IPS-11a (cell line): ENCODE results near the gene FSTL4.
"Not testable (repeated sequence)": the region's sequence is repeated elsewhere in the genome, so short reads cannot be mapped to it uniquely, and the experiment has no call there.

Source experiments
- H3K4me3 ChIP-seq: one replicate; pipeline ENCODE4 v1.5.1; 2013; ENCODE audit warnings: low read depth, low read length, control low read depth

The FSTL4 gene

DNA sequence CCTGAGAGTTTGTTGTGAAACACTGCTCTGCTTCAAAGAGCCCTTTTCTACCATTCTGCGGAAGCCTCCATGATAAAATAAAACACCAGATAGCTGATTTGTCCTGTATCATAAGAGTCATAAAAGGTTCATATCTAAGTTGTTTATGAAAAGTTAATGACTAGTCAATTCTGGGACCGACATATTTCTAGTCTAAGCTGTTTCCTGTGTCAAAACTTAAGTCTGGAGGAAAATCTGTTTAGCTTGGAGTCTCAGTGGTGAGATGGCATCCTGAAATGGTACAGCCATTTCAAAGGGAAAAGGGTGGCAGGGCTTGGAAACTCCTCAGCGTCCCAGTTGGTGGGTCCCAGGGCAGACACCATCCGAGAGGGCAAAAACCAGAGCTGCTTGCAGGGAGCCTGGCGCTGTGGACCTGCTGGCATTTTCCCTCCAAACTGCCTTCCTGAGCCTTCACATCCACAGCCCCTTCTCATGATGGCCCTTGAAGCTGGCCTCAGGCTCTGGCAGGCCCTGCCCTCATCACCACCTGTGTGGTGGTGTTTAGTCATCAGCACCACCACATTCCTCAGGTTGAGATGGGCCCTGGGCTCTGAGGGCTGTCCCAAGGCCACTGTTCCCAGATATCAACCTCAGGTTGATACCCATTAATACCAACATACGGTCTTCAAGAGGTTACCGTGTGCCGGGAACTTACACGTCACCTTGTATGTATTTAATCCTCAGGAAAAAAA is 376.5 kb downstream of the FSTL4 start:
- no peak overlapping the region for H3K4me3 ChIP-seq

DNA sequence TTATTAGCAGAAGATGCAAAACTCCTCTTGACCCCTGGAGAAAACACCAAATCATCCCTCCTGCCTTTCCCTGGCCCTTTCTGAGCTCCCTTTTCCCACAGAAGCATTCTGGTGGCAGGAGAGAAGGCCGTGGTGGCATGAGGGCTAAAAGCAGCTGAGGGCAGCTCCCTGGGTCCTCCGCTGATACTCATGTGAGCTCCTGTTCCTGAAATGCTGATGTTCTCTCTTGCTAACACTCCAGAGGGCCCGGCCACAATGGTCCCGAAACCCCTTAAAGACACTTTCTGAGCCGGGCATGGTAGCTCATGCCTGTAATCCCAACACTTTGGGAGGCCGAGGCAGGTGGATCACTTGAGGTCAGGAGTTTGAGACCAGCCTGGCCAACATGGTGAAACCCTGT is 377.4 kb downstream of the FSTL4 start:
- H3K4me3 ChIP-seq, result no peak overlapping the region

- H3K4me3 ChIP-seq, result no peak overlapping the region
These were observed 378.1 kb downstream of the FSTL4 start for GRCh38 chr5:133234273-133234672.

- H3K4me3 ChIP-seq, result no peak overlapping the region
These were observed 378.7 kb downstream of the FSTL4 start for GRCh38 chr5:133233616-133234015.

DNA sequence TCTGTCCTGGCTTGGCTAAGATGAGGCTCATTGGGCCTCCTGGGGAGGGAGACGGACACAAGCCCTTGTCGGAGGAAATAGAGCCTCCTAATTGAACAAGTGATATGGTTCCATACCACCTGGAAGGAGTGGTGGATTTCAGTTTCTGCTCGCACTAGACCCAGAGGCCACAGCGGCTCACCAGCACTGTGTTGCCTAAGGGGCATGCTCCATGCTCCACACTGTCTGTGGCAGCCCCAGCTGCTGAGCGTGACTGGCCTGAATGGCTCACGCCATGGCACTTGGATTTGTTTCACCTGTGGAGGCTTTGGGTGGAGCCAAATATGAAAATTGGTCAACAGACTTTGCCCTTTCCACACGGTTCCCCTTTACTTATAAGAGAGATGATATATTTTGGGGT is 379.4 kb downstream of the FSTL4 start:
- H3K4me3 ChIP-seq, result no peak overlapping the region

DNA sequence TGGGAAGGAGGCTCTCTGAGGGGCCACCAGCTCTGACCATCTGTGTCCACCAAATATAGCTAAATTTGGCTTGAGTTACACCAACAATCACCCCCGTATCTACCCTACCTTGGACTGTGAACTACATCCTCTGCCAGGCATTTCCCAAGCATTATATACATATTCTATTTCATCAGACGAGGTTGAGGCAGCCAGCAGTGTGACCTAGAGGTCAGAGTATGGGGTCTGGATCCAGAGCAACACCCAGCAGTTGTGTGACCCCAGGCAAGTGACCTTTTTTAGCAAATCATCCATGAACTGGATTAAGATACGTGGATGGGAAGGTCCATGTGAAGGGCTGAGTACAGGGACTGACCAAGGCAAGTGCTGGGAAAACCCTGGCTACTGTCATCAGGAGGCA is 379.9 kb downstream of the FSTL4 start:
- no peak overlapping the region for H3K4me3 ChIP-seq

DNA sequence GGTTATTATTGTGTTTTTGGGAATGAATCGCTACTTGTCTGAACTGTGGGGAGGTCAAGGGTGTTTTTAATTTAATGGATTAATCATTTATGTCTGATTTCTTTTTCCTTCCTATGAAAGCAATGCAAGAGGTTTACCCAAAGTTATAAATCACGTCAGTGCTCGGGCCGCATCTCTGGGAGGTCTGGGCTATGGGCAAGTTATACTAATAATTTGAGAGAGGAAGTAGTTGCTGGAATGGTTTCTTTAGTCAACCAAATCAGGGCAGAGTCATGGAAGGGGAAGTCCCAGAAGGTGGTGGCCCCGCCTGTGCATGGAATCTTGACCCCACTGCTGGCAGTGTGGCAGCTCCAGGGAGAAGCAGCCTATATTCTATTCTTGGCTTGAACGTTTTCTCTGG is 380.3 kb downstream of the FSTL4 start:
- H3K4me3 ChIP-seq, result no peak overlapping the region

GRCh38 chr5:133230823-133231578 is 381.3 kb downstream of the FSTL4 start:
- no peak overlapping the region for H3K4me3 ChIP-seq

DNA sequence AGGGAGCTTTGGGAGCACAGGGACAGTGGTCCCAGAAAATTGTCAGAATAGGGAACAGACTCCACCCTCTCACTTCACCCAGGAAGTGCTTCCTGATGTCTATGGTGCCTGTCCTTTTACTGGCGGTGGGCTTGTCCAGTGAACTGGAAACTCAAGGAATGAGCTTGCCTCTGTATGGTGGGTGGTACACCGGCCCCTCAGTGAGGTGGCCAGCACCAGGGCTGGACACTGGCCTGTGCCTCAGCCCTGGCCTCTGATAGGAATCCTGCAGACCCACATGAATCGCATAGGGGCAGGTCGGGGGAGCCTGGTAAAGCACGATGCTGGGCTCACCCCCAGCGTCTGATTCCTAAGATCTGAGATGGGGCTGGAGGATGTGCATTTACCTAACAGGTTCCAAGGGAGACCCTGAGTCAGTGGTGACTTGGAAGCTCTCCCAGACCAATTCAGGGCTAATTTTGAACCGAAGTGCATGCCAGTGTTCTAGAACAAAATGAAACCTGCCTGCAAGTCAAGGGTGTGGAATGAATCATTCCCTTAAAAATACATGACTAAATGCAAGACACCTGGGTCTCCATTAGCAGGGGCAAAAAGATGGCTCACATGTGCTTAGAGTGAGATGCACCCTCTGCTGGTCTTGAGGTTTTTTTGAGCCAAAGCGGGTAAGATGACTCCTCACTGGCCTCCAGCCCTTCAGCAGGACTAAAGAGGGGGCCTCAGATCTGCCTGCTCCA is 382.2 kb downstream of the FSTL4 start:
- no peak overlapping the region for H3K4me3 ChIP-seq

DNA sequence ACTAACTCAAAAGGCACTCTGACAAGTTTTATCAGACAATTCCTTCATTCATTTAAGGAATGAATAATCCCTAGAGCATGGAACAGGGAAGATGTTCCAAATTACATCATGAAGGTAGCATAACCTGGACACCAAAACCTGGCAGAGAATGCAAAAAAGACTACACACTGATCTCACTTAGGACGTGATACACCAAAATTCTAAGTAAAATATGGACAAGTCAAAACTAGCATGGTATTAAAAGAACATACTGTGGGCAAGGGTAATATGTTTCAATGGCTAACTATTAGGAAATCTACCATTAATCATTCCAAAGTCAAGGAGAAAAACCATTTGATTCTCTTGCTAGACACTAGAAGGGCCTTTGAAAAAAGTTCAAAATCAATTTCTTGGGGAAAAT is 384.0 kb downstream of the FSTL4 start:
- no peak overlapping the region for H3K4me3 ChIP-seq

DNA sequence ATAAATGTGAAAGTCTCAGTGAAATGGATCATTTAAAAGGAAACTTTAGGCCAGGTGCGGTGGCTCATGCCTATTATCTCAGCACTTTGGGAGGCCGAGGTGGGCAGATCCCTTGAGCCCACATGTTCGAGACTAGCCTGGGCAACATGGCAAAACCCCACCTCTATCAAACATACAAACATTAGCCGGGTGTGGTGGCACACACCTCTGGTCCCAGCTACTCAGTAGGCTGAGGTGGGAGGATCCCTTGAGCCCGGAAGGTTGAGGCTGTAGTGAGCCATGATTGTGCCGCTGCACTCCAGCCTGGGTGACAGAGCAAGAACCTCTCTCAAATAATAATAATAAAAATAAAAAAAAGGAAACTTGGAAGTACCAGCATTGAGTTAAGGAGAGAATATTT is 384.4 kb downstream of the FSTL4 start:
- H3K4me3 ChIP-seq, result no peak overlapping the region

DNA sequence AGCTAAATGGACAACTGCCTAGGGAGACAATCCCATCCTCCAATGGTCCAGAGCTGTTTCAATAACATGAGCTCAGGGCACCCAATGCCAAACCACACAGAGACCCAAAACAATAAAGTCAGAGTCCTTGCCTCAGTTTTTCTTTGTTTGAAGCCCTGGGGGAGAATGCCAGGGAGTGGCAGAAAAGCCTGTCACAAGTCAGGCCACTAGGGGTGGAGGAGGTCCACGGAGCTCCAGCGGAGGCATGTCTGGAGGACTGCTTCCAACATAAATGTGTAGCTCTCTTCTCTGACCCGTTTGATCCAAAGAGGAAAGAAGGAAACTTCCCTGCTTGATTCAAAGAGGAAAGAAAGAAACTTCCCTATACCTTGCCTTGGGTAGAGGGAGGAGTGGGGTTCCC is 385.3 kb downstream of the FSTL4 start:
- no peak overlapping the region for H3K4me3 ChIP-seq

GRCh38 chr5:133226186-133226585 is 386.2 kb downstream of the FSTL4 start:
- no peak overlapping the region for H3K4me3 ChIP-seq

DNA sequence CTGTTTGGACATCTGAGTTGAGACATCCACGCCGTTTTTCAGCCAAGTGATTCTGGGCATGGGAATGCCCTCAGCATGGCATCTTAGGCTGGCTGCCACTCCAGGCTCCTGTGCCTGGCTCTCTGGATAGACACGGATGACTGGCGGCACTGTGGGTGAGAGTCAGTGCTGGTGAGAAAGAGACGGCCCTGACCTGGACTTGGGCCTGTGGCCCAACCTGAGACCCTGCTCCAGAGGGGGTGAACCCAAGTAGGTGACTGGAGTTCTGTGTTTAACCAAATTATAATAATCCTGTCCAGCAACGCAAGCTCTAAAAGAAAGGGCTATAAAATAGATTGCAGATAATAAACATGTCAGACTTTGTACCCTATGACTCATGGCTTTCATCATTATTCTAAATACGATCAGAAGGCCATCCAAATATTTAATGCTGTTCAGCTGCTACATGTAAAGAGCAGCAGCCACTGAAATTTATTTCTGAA is 386.6 kb downstream of the FSTL4 start:
- no peak overlapping the region for H3K4me3 ChIP-seq

- H3K4me3 ChIP-seq, result no peak overlapping the region
These were observed 389.4 kb downstream of the FSTL4 start for GRCh38 chr5:133222979-133223378.

- H3K4me3 ChIP-seq, result no peak overlapping the region
These were observed 389.8 kb downstream of the FSTL4 start for GRCh38 chr5:133222521-133222920.

- H3K4me3 ChIP-seq, result no peak overlapping the region
These were observed 390.3 kb downstream of the FSTL4 start for GRCh38 chr5:133222040-133222439.

DNA sequence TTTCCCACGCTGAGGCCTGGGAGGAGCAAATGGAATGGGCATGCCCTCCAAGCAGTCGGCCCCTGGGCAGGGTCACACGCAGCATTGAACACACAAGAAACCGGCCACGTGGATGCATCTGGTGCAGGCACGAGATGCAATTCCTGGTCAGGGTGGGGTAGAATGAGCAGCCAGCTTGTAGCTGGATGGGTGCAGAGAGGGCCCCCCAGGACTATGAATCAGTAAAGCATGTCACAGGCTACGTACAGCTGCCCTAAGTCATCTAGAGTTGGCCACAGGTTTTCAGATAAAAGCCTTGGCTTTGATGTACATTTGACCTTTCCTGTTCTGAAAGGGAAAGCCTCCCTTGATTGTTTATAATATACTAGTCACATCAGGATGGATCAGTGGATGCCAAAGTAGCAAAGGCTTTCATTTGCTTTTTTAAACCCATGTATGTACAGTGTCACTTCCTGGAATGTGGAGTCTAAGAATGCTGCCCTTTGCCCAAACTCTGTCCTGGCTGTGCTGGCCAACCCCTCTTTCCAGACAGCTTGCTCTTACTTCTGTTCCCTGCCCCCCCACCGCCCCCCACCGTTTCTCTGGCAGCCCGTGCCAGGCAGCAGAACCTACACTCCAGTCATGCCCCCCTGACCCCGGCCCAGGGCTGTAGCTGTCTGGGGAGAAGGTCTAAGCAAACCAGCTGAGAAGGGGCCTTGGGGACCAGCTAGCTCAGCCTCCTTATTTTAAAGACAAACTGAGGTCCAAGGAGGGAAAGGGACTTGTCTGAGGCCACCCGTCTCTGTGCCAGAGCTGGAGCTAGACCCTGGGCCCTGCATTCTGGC is 391.3 kb downstream of the FSTL4 start:
- no peak overlapping the region for H3K4me3 ChIP-seq

DNA sequence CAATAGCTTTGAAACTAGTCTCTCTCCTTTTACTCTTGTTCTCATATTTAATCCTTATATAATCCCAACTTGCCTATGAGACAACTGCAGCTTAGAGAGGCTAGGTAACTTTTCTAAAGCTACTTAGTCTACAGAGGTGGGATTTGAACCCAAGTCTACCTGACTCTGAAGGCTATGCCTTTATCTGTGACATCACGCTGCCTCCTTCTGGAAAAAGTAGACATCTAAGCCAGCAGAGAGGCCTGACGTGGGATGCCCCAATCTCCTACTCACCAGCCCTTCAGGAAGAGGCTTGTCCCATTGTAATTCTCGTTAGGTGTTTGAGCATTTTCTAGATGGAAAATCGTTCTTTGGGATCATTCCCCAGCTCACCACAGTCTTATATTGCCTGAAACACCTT is 393.0 kb downstream of the FSTL4 start:
- no peak overlapping the region for H3K4me3 ChIP-seq

DNA sequence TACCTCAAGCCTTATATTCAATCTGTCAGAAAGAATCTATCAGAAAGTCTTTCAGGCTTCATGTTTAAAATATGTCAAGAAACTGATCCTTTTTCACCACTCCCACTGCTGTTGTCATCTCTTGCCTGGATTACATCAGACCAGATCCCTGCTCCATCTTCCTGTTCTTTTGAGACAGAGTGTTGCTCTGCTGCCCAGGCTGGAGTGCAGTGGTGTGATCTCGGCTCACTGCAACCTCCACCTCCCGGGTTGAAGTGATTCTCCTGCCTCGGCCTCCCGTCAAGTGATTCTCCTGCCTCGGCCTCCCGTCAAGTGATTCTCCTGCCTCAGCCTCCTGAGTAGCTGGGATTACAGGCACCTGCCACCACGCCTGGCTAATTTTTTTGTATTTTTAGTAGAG is 396.2 kb downstream of the FSTL4 start:
- H3K4me3 ChIP-seq, result not testable (repeated sequence)
